NB4 (cell line): ENCODE measurements around the gene TAF1A.

Source experiments
- CTCF ChIP-seq: IDR thresholded peaks from one replicate; pipeline ENCODE4 v1.5.1; 2012; ENCODE audit warnings: low read depth, low read length
- MAX ChIP-seq: IDR thresholded peaks from 2 replicates; pipeline ENCODE4 v1.6.1; 2011; ENCODE audit warnings: low read depth, low read length
- MYC ChIP-seq: IDR thresholded peaks from 2 replicates; pipeline ENCODE4 v1.6.1; 2011; ENCODE audit warnings: low read depth, low read length
- POLR2A ChIP-seq: IDR thresholded peaks from 2 replicates; pipeline ENCODE4 v1.6.1; 2011; ENCODE audit warnings: mild to moderate bottlenecking; ENCODE audit not compliant: insufficient read length; ENCODE audit errors: extremely low read depth

GRCh38 chr1:222631611-222632208 is 42.0 kb upstream of the TAF1A start:
- no peak for TF ChIP-seq CTCF
- TF ChIP-seq MYC = no peak
- no peak for TF ChIP-seq POLR2A
- no peak for TF ChIP-seq MAX
